Kasumi-1 (cell line): ENCODE measurements around the gene RNF152.

ENCODE experiments used
- DNase-seq, 2 experiments: peaks; one replicate each; lab custom pipeline; 2025; lab: John Stamatoyannopoulos, UW

The RNF152 gene

GRCh38 chr18:61854578-61855448 lies 38.0 kb downstream of the RNF152 start:
- DNase-seq, result no peak

GRCh38 chr18:61853855-61854254 lies 39.0 kb downstream of the RNF152 start:
- DNase-seq, result no peak

GRCh38 chr18:61852496-61852895 lies 40.3 kb downstream of the RNF152 start:
- no peak for DNase-seq

GRCh38 chr18:61851940-61852451 lies 40.8 kb downstream of the RNF152 start:
- no peak for DNase-seq

- no peak for DNase-seq
These were observed 41.5 kb downstream of the RNF152 start for GRCh38 chr18:61851279-61851678.

- no peak for DNase-seq
These were observed 42.1 kb downstream of the RNF152 start for GRCh38 chr18:61850756-61851155.

- DNase-seq, result no peak
These were observed 45.5 kb downstream of the RNF152 start for GRCh38 chr18:61847164-61847791.

- no peak for DNase-seq
These were observed 47.6 kb downstream of the RNF152 start for GRCh38 chr18:61845197-61845596.

- no peak for DNase-seq
These were observed 48.1 kb downstream of the RNF152 start for GRCh38 chr18:61844726-61845125.

- no peak for DNase-seq
These were observed 50.7 kb downstream of the RNF152 start for GRCh38 chr18:61842146-61842545.

GRCh38 chr18:61841706-61842105 lies 51.1 kb downstream of the RNF152 start:
- DNase-seq, result no peak

GRCh38 chr18:61840324-61840723 lies 52.5 kb downstream of the RNF152 start:
- DNase-seq, result no peak

- no peak for DNase-seq
These were observed 54.3 kb downstream of the RNF152 start for GRCh38 chr18:61838521-61838920.

- no peak for DNase-seq
These were observed 58.8 kb downstream of the RNF152 start for GRCh38 chr18:61833978-61834377.

GRCh38 chr18:61833387-61833786 lies 59.4 kb downstream of the RNF152 start:
- peak; percentile 90 to 91 for DNase-seq

- peak in 1 of 2 experiments; percentile 23 for DNase-seq
These were observed 59.9 kb downstream of the RNF152 start for GRCh38 chr18:61832858-61833257.

- DNase-seq, result no peak
These were observed 61.7 kb downstream of the RNF152 start for GRCh38 chr18:61831071-61831470.

- DNase-seq, result no peak
These were observed 63.7 kb downstream of the RNF152 start for GRCh38 chr18:61829108-61829507.

- peak; percentile 55 to 58 for DNase-seq
These were observed 65.2 kb downstream of the RNF152 start for GRCh38 chr18:61827591-61827990.

- no peak for DNase-seq
These were observed 67.4 kb downstream of the RNF152 start for GRCh38 chr18:61825386-61825785.

- no peak for DNase-seq
These were observed 68.0 kb downstream of the RNF152 start for GRCh38 chr18:61824733-61825363.

- DNase-seq, result no peak
These were observed 69.2 kb downstream of the RNF152 start for GRCh38 chr18:61823595-61823994.

GRCh38 chr18:61822879-61823278 lies 69.9 kb downstream of the RNF152 start:
- DNase-seq, result no peak
